Stimulated activated CD8-positive, alpha-beta memory T cell treated with anti-CD3 and anti-CD28 coated beads, Interleukin-2, amount 100 ng/mL, for 48 hours (primary cell): ENCODE measurements around the gene HSPA2.

Experiments
- DNase-seq, 2 donors: peaks; one replicate each; pipeline ENCODE4 v3.0.0-alpha.2; 2020; ENCODE audit warnings: low read depth in 2 of 2

The HSPA2 gene

DNA sequence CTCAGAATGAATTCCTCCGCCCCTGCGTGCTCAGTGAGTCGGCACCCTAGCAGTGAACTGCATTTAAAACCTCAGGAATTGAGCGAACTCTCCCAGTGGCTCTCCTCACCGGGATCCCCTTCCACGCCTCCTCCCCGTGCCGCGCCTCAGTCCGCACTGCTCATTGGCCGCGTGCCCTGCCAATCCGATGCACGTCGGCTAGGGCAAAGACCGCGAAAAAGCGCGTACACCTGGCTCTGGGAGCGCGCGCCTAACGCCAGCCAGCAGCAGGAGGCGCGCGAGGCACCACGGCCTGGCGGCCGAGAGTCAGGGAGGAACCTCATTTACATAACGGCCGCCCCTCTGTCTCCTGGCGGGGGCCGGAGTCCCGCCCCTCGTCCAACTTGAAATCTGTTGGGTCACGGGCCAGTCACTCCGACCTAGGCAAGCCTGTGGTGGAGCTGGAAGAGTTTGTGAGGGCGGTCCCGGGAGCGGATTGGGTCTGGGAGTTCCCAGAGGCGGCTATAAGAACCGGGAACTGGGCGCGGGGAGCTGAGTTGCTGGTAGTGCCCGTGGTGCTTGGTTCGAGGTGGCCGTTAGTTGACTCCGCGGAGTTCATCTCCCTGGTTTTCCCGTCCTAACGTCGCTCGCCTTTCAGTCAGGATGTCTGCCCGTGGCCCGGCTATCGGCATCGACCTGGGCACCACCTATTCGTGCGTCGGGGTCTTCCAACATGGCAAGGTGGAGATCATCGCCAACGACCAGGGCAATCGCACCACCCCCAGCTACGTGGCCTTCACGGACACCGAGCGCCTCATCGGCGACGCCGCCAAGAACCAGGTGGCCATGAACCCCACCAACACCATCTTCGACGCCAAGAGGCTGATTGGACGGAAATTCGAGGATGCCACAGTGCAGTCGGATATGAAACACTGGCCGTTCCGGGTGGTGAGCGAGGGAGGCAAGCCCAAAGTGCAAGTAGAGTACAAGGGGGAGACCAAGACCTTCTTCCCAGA lies at the start of gene HSPA2:
Gene HSPA2 (plus strand): TSS at position 534 of the 995 bp plus-strand sequence. CDS start 109 bp downstream, at position 643.
- peak; percentile 91 to 94 for DNase-seq

DNA sequence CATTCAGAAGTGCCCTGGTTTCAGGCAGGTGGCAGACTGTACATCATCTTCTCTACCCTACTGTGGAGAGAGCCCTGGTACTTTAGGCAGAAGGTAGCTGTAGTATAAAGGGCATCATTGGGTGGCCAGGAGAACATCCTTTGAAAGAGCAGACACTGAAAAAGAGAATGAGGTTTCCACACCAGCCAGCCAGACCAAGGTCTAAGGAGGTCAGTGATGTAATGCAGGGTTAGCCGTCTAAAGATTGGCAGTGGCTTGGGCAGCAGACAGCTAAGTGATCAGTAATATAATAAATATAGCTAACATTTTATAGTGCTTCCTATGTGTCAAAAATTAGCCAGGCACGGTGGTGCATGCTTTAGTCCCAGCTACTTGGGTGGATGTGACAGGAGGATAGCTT lies 48.9 kb upstream of the HSPA2 start:
- DNase-seq, result no peak

- DNase-seq, result no peak
Observed at GRCh38 chr14:64493455-64493854, 47.1 kb upstream of the HSPA2 start.

- DNase-seq, result no peak
Observed at GRCh38 chr14:64495252-64495651, 45.3 kb upstream of the HSPA2 start.

- DNase-seq, result no peak
Observed at GRCh38 chr14:64496764-64497163, 43.8 kb upstream of the HSPA2 start.

DNA sequence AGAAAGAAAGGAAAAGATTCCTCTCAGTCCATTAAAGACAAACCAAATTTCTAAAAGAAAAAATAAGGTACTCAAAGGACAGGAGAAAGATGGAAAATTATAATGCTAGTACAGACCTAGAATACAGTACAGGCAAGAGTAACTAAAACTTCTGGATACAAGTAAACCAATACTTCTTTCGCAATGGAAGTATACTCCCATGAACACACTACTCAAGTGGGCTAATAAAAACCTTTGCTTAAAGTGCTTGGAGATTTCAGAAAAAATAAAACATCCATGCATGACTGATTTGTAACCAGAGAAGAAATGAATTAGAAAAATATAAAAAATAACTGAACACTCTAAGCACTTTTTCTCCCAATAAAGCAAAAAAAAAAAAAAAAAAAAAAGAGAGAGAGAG lies 40.5 kb upstream of the HSPA2 start:
- no peak for DNase-seq

GRCh38 chr14:64501411-64502171 lies 39.0 kb upstream of the HSPA2 start:
- DNase-seq, result no peak

- DNase-seq, result no peak
Observed at GRCh38 chr14:64502456-64502855, 38.1 kb upstream of the HSPA2 start.

DNA sequence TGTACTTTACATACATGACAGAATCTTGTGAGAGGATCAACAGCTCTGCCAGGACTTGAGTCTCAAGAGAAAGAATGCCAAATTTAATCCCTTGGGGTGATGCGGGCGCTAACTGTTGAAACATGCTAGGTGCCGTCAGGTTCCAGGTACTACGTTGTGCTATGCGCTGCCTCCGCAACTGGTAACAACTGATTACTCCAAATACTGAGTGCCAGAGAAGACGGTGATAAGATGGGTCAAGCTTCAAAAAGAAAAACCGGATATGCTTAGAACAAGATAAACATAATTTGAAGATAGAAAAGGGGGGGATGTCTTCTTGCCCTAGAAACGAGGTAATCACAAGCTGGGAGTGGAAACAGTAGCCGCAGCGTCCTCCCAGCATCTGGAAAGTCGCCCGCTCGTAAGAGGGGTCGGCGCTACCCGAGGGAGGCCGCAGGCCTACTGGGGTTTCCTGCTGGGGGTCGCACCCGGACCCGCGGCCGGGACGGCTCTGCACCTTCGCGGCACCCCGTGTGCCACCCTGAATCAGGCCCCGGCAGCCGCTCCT lies 37.6 kb upstream of the HSPA2 start:
- DNase-seq, result no peak

DNA sequence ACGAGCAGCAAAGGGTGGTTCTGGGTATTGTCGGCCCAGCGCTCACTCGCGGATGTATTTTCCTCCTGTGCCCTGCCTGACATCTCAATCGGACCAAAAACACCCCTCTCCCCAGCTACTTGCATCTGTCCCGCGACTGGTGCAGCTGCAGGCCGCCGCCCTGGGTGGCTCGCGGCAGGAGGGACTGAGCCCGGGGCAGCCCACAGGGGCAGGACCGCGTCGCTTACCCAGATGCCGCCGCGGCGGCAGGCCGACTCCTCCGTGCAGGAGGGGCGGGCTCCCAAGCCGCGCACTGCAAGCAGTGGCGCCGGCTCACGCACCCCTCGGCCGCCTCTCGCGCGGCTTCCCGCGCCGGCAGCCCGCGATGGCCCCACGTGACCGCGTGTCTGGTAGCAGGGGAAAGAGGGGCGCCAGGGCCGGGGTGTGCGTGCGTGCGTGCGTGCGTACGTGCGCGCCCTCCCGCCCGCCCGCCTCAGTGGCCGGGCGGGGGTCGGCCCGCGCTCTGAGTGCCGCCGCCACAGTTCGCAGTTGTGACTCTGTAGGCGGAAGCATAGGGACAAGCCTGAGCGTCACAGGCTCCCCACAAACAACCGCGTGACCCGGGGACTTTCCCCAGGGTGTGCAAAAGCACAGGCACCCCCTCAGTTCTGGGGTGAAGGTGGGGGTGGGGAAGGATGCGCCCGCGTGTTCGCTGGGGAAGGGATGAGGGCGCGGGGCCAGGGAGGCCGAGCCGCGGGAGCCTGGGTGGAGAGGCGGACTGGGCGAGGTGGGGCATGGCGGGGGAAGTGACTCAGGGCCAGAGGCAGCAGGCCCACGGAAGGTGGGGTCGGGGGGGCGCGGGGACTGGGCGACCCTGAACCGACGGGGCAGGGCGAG lies 36.9 kb upstream of the HSPA2 start, which contains the start of gene ZBTB25:
Gene ZBTB25 (minus strand): TSS at position 405 of the 876 bp plus-strand sequence. CDS start 13,305 bp downstream, outside the sequence.
- DNase-seq, result peak; percentile 87 to 91

GRCh38 chr14:64504310-64504896 lies 36.1 kb upstream of the HSPA2 start, which contains the start of gene ZBTB1:
ZBTB1 (plus strand) TSS chr14:64504770; CDS start chr14:64521505, 16,735 bp downstream.
- DNase-seq, result peak; percentile 83 to 86

DNA sequence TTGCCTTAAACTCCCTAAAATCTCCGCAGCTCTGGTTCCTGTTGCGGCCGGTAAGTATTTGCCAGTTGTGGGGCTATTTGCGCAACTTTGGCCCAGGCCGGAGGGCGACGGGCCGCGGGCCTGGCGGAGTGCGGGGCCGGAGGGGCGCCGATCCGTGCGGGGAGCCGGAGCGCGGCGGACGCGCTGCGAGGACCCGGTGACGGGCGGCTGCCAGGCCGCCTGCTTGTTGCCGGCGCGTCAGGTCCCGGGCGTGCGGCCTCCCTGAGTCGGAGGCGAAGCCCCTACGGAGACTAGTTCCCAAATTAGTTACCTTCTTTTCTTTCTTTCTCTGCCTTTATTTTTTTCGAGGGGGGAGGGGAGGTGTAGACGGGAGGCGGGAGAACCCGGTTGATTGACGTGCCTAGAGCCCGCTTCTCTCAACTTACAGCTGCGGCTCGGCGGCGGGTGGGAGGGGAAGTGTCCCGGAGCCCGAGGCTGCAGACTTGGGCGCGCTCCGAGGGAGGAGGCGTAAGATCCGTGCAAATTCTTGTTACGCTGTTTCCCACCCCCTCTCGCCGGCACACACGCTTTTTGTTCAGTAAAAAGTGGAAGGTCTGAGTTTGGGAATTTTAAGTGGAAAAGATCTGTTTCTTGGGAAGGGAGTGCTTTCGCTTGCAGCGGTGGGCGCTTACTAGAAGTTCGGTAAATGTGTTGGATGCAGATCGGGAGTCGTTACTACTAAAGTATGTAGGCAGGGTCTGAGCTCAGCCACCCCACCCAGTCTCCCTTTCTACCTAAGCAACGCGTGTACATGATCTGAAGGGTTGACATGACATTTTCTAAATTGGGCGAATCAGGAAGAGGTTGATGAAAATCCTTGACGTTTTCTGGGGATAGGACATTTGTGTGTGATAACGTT lies 35.4 kb upstream of the HSPA2 start:
- DNase-seq, result peak; percentile 75 to 80

- no peak for DNase-seq
Observed at GRCh38 chr14:64506721-64507120, 33.8 kb upstream of the HSPA2 start.

- DNase-seq, result no peak
Observed at GRCh38 chr14:64507376-64508156, 33.0 kb upstream of the HSPA2 start.

DNA sequence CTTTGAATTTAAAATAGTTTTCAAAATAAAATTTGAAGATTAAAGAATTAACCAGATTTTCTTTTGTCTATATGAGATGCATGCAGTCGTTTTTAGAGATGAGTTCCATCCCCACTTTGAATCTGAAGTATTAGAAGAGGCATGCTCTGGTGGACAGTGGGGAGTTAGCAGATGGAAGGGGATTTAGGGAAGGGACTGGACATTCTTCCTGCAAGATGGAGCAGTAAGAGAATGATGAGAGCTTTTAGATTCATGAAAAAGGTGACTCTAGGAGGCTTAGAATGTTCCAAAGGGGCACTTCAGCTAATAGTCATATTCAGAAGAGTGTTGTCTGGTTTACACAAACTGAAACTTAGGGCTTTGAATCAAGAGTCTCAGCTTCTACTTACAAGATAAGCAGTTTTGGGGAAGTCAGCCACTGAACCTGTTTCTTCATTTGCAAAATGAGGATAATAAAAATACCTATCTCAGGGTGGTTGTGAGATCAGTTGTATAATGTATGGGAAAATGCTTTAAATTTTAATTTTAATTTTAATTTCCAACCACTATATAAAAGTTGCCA lies 32.2 kb upstream of the HSPA2 start:
- DNase-seq, result no peak

GRCh38 chr14:64509036-64509435 lies 31.5 kb upstream of the HSPA2 start:
- no peak for DNase-seq

- DNase-seq, result peak; percentile 19 to 44
Observed at GRCh38 chr14:64510825-64511671, 29.5 kb upstream of the HSPA2 start.

- DNase-seq, result no peak
Observed at GRCh38 chr14:64513271-64513670, 27.3 kb upstream of the HSPA2 start.
